Measurements from ENCODE around the gene KANK4.

The KANK4 gene

GRCh38 chr1:62304975-62305374 is 14.3 kb downstream of the KANK4 start:
- no peak for DNase-seq (ENCODE audit: low read depth)

- DNase-seq (ENCODE audit: low read depth) = no peak
Observed at GRCh38 chr1:62304515-62304914, 14.7 kb downstream of the KANK4 start.

GRCh38 chr1:62301726-62302390 is 17.4 kb downstream of the KANK4 start:
- no peak for DNase-seq (ENCODE audit: low read depth)

DNA sequence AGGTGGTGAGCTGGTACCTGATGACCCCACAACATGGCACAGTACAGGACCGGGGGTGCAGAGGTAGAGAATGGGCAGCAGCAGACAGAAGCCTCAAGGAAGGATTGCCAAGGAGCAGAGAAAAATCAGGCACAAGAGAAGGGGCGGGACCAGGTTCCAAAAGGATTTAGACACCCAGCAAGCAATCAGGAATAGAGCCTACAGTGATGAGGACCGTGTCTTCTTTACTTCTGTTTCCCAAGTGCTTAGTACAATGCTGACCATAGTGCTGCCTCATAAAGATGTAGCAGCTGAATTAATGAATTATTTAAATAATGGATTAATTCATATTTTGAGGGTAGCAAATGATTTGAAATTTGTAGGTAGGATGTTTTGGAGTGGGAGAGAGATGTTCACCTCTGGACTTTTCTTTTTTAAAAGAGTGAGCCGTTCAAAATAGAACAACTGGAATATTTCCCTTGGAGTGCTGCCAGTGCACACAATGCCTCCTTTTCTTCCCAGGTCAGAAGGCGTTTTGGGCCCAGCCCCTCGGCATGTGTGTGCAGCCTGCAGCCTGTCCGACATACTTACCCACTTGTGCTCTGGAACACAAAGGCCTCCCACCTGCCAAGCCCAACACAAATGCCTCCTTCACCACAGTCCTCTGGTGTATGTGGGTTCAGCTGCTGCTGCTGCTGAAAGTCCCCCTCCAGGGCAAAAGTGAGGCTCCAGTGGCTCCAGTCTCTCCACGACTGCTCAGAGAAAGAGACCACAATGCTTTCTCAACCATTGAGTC is 19.6 kb downstream of the KANK4 start:
- DNase-seq (ENCODE audit: low read depth) = no peak

- DNase-seq (ENCODE audit: low read depth) = no peak
Observed at GRCh38 chr1:62295921-62296491, 23.2 kb downstream of the KANK4 start.

GRCh38 chr1:62294261-62294660 is 25.0 kb downstream of the KANK4 start:
- DNase-seq (ENCODE audit: low read depth) = no peak

GRCh38 chr1:62288662-62289061 is 30.6 kb downstream of the KANK4 start:
- no peak for DNase-seq (ENCODE audit: low read depth)

GRCh38 chr1:62288224-62288623 is 31.0 kb downstream of the KANK4 start:
- DNase-seq (ENCODE audit: low read depth) = no peak

DNA sequence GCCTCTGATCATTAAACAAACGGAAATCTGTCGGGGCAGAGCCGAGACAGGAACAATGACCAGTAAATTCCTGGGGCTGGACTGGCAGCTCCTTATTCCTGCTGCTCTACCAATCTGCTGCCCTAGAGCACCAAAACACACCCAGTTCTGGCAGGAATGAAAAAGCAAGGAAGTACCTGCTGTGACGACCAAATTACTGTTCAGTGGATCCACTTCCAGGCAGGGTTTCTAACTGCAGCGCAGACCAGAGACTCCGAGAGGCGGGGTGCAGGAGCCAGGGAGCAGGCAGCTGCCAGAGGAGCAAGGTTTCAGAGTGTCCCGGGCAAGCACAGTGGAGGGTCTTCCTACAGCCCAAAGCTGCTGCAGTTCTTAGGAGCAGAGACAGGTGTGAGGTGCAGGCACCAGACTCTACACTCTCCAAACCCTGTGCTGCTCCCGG is 32.4 kb downstream of the KANK4 start:
- no peak for DNase-seq (ENCODE audit: low read depth)

DNA sequence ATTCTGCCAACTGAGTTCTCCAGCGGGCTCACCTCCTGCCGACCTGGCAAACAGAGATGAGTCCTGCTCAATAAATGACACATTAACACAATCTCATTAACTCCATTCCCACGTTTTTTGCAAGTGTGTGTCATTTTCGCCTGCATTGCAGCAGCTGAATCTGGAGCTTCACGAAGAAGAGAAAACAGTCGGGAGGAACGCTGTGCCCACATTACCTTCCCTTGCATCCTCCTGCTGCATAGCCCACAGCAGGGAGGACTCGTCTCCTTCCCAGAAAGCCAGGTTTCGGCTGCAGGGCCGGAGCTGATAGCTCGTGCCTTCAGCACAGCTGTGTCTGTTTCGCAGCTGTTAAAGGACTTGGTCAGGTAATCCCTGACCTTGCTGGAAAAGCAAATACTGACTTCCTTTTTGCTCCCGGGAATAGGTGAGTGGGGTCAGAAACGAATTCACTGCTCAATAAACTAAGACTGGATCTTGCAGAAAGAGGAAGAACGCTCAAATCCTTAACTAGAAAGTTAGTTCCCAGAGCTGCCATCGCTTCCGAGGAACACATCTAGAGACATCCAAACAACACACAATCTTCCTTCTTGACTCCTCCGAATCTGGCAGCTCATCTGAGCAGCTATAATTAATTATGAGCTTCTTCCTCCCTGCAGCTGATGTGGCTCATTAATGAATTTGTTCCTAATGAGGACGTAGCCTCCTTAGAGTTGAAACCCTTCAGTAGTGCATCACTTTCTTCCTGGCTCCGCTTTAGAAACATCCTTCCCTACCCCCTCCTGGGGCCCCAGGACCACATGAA is 33.0 kb downstream of the KANK4 start:
- DNase-seq (ENCODE audit: low read depth) = no peak

GRCh38 chr1:62285440-62285839 is 33.8 kb downstream of the KANK4 start:
- DNase-seq (ENCODE audit: low read depth) = no peak

DNA sequence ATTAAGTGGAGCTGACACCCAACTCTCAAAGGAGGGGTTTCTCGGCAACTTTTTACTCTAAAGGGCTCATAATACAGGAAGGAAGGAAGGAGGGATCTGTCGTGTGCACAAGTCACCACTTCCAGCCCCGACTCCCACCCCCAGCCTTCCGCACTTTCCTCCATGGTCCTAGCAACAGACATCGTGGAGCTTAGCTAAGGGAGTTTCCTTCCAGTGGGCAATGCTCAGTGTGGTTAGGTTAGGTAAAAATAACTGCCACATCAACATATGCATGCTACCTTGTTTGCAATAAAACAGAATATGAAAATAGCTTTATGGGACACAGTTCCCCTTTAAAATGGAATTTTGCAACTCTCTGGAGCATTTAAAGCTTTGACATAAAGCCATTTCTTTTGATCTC is 35.2 kb downstream of the KANK4 start:
- no peak for DNase-seq (ENCODE audit: low read depth)

DNA sequence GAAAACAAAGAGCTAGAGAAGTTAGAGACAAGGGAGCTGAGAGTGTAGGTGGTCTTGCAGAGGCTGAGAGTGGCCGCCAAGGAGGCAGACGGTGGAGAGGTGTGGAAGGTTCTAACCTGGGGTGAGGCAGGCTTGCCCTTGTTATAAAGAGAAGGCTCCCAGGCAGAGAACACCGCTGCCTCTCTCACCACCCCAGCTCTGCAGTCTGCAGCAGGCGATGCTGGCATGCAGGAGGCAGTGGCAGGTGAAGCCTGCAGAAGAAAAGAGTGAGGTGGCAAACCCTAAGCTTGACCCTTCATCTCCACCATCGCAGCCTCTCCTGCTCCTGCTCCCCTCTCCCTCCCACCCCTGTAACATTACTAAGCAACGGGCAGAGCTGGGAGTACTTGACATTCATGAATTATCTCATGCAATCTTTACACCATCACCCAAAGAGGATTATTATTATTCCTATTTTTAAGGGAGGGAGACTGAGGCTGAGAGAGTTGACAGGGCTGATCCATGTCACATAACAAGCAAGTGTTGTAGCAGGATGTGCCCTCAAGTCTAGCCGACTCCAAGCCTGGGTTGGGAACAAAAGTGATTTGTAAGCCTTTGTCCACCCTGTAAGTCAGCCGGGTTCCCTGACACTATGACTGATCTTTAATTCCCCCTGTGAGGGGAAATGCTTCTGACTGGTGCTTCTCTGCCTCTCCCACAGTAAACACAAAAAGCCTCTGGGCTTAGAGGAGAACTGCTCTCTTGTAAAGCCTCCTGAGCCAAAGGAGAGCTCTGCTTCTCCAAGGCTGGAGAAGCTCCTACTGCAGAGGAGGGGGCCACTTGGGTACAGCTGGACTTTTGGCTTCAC is 36.1 kb downstream of the KANK4 start:
- DNase-seq (ENCODE audit: low read depth) = no peak

- DNase-seq (ENCODE audit: low read depth) = no peak
Observed at GRCh38 chr1:62281922-62282555, 37.2 kb downstream of the KANK4 start.

GRCh38 chr1:62280960-62281465 is 38.2 kb downstream of the KANK4 start:
- DNase-seq (ENCODE audit: low read depth) = no peak

DNA sequence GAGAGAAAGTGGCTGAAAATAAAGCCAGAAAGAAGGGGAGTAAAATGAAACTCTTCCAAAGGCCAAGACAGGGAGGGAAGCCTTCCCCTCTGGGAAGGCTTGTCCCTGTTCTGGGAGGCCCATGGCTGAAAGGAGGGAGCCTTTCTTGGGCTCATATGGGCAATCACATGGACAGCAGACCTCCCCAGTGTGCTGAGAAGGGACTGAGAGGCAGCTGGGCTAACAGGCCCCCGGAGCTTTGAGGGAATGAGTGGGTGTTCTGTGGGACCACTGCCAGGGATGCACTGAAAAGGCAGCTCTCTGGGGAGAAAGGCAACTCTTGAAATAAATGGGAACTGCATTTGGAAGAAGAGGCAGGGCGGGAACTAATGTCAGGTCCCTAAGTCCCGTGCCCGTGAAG is 39.1 kb downstream of the KANK4 start:
- no peak for DNase-seq (ENCODE audit: low read depth)

DNA sequence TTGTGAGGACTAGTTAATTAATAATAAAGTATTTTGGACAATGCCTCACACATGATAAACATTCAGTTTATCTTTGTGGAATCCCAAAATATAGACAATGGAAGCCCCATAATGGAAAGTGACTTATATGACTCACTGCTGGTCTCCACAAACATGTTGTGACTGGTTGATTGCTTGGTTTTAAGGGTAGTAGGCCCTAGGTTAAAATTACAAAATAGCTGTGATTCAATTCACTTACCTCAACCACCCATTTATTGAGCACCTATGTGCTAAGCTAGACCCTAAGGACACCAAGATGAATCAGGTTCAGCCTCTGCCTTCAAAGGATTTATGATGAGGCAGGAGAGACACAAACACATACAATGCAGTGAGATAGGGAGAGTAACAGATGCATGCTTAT is 42.4 kb downstream of the KANK4 start:
- DNase-seq (ENCODE audit: low read depth) = no peak

- no peak for DNase-seq (ENCODE audit: low read depth)
Observed at GRCh38 chr1:62274496-62275485, 44.4 kb downstream of the KANK4 start.

- no peak for DNase-seq (ENCODE audit: low read depth)
Observed at GRCh38 chr1:62273953-62274352, 45.3 kb downstream of the KANK4 start.
